Mammary epithelial cell (primary cell): ENCODE data around the gene BPIFA1.

Experiments
- EZH2 ChIP-seq: IDR thresholded peaks from 2 replicates; pipeline ENCODE4 v1.6.1; 2012; ENCODE audit warnings: low read length, inconsistent platforms, borderline replicate concordance
- TF ChIP-seq, protein P1 (sequence below), 2 donors: IDR thresholded peaks in 1 of 2; conservative IDR thresholded peaks in 1 of 2; 2 replicates each; pipeline ENCODE4 v1.5.1; 2011 to 2012; ENCODE audit warnings: inconsistent platforms in 2 of 2, low read length in 2 of 2, mild to moderate bottlenecking in 2 of 2, control low read depth in 1 of 2, low read depth in 1 of 2; ENCODE audit not compliant: insufficient read depth in 1 of 2; ENCODE audit errors: extremely low read depth in 1 of 2

DNA sequence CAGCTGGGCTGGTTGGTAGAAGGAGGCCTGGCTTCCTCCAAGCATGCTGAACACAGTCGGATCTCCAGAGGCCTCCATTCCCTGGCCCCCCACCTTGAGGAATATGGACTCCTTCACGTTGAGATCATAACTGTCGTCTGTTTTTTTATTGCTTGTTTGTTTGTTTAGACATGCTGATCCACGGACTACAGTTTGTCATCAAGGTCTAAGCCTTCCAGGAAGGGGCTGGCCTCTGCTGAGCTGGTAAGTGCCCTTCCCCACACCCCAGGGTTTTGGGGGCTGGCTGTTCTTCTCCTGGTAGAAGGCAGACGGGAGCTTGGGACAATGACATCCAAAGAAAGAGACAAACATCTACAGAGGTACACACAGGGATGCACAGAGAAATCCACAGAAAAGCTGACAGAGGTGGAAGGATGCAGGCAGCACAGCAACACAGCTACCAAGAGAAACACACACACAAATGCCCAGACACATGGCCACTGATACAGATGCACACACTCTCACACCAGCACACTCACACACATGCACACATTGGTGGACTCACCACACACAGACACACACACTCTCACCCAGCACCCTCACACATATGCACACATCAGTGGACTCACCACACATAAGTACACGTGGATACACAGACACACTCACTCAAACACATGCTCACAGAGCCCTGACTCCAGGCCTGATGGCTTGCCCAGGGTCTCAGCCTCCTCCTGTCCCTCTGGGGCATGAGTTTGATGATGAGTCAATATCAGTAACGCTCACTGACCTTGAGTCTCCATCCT lies 6.7 kb downstream of the BPIFA1 start:
- TF ChIP-seq, protein P1, sequence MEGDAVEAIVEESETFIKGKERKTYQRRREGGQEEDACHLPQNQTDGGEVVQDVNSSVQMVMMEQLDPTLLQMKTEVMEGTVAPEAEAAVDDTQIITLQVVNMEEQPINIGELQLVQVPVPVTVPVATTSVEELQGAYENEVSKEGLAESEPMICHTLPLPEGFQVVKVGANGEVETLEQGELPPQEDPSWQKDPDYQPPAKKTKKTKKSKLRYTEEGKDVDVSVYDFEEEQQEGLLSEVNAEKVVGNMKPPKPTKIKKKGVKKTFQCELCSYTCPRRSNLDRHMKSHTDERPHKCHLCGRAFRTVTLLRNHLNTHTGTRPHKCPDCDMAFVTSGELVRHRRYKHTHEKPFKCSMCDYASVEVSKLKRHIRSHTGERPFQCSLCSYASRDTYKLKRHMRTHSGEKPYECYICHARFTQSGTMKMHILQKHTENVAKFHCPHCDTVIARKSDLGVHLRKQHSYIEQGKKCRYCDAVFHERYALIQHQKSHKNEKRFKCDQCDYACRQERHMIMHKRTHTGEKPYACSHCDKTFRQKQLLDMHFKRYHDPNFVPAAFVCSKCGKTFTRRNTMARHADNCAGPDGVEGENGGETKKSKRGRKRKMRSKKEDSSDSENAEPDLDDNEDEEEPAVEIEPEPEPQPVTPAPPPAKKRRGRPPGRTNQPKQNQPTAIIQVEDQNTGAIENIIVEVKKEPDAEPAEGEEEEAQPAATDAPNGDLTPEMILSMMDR (conservative IDR thresholded peaks at IDR 0.05 in 1 of 2, IDR thresholded peaks at IDR 0.05 in 1 of 2; ENCODE audit: extremely low read depth in 1 of 2, insufficient read depth in 1 of 2, low read depth in 1 of 2, low read length in 2 of 2): no peak
- no peak for TF ChIP-seq EZH2
